GM18517 (cell line): Measurements from ENCODE around the gene COPB1.

Source experiments
- ATAC-seq: cut with Tn5 transposase; IDR thresholded peaks from one replicate; pipeline ENCODE4 v1.9.1; 2021; ENCODE audit warnings: mild to moderate bottlenecking, moderate library complexity; ENCODE audit not compliant: unreplicated experiment

COPB1 gene

GRCh38 chr11:14435717-14436512, 63.7 kb downstream of the COPB1 start:
- ATAC-seq, result no peak

GRCh38 chr11:14425621-14426020, 74.0 kb downstream of the COPB1 start:
- ATAC-seq, result no peak

GRCh38 chr11:14424096-14424495, 75.5 kb downstream of the COPB1 start:
- no peak for ATAC-seq

GRCh38 chr11:14423633-14424032, 76.0 kb downstream of the COPB1 start:
- ATAC-seq, result no peak

- ATAC-seq, result no peak
These were observed 76.8 kb downstream of the COPB1 start for GRCh38 chr11:14422814-14423182.

- ATAC-seq, result no peak
These were observed 77.4 kb downstream of the COPB1 start for GRCh38 chr11:14422052-14422813.

GRCh38 chr11:14420223-14420622, 79.4 kb downstream of the COPB1 start:
- ATAC-seq, result no peak

- no peak for ATAC-seq
These were observed 80.7 kb downstream of the COPB1 start for GRCh38 chr11:14418801-14419417.

GRCh38 chr11:14417617-14418374, 81.8 kb downstream of the COPB1 start:
- no peak for ATAC-seq

- no peak for ATAC-seq
These were observed 82.4 kb downstream of the COPB1 start for GRCh38 chr11:14417186-14417585.

- peak; percentile 77 for ATAC-seq
These were observed 84.8 kb downstream of the COPB1 start for GRCh38 chr11:14414470-14415461.

- no peak for ATAC-seq
These were observed 86.1 kb downstream of the COPB1 start for GRCh38 chr11:14413307-14414069.

- no peak for ATAC-seq
These were observed 87.8 kb downstream of the COPB1 start for GRCh38 chr11:14411818-14412217.

GRCh38 chr11:14409891-14410290, 89.7 kb downstream of the COPB1 start:
- no peak for ATAC-seq

GRCh38 chr11:14408612-14409011, 91.0 kb downstream of the COPB1 start:
- no peak for ATAC-seq
